Stomach smooth muscle (tissue), 2 donors: ENCODE measurements around the gene C2orf81.

Experiments
- H3K27ac ChIP-seq: one replicate; pipeline ENCODE4 v1.7.0; 2013; ENCODE audit warnings: mild to moderate bottlenecking, low read length, inconsistent platforms
- H3K27me3 ChIP-seq, 2 donors: one replicate each; pipeline ENCODE4 v1.7.0; 2013; ENCODE audit warnings: low read length in 2 of 2; ENCODE audit not compliant: insufficient read depth in 2 of 2, control insufficient read depth in 1 of 2
- H3K36me3 ChIP-seq, 2 donors: one replicate each; pipeline ENCODE4 v1.7.0; 2013; ENCODE audit warnings: low read length in 2 of 2; ENCODE audit not compliant: control insufficient read depth in 2 of 2, insufficient read depth in 2 of 2
- H3K4me1 ChIP-seq: one replicate; pipeline ENCODE4 v1.7.0; 2013; ENCODE audit warnings: low read length; ENCODE audit not compliant: control insufficient read depth, insufficient read depth
- H3K4me3 ChIP-seq, 2 donors: one replicate each; pipeline ENCODE4 v1.7.0; 2013; ENCODE audit warnings: low read length in 2 of 2
- H3K9ac ChIP-seq, 2 donors: one replicate each; pipeline ENCODE4 v1.7.0; 2013; ENCODE audit warnings: low read length in 2 of 2, mild to moderate bottlenecking in 1 of 2
- H3K9me3 ChIP-seq, 2 donors: one replicate each; pipeline ENCODE4 v1.7.0; 2013; ENCODE audit warnings: low read length in 2 of 2; ENCODE audit not compliant: control insufficient read depth in 2 of 2
- donor health status: healthy.
- donor health status: Pancreatic carcinoma.

Gene C2orf81

DNA sequence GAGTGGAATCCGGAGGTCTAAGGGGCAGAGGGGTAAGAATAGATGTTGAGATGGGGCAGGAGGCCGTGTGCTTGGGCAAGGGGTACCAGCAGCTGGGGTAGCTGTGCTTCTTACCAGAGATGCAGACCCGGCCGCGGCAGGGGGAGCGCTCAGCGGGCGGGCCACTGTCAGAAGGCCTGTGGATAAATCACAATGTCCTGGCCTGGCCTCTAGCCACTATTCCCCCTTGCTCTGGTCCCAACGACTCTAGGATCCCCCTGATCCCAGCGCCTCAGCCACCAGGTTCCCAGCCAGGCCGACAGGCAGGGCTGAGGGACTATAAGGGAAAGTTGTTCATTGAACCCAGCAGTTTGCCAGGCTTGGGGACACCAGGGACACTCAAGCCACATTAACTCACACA is 9.1 kb upstream of the C2orf81 start:
- H3K36me3 ChIP-seq, result peaks cover 27 to 42% of the 10 kb centered on the region in 2 donors
- no peak overlapping the region for H3K27ac ChIP-seq
- no peaks in the 10 kb centered on the region for H3K27me3 ChIP-seq
- H3K4me3 ChIP-seq, result no peak overlapping the region
- no peaks in the 10 kb centered on the region for H3K9me3 ChIP-seq
- H3K9ac ChIP-seq, result no peak overlapping the region
- no peaks in the 10 kb centered on the region for H3K4me1 ChIP-seq

DNA sequence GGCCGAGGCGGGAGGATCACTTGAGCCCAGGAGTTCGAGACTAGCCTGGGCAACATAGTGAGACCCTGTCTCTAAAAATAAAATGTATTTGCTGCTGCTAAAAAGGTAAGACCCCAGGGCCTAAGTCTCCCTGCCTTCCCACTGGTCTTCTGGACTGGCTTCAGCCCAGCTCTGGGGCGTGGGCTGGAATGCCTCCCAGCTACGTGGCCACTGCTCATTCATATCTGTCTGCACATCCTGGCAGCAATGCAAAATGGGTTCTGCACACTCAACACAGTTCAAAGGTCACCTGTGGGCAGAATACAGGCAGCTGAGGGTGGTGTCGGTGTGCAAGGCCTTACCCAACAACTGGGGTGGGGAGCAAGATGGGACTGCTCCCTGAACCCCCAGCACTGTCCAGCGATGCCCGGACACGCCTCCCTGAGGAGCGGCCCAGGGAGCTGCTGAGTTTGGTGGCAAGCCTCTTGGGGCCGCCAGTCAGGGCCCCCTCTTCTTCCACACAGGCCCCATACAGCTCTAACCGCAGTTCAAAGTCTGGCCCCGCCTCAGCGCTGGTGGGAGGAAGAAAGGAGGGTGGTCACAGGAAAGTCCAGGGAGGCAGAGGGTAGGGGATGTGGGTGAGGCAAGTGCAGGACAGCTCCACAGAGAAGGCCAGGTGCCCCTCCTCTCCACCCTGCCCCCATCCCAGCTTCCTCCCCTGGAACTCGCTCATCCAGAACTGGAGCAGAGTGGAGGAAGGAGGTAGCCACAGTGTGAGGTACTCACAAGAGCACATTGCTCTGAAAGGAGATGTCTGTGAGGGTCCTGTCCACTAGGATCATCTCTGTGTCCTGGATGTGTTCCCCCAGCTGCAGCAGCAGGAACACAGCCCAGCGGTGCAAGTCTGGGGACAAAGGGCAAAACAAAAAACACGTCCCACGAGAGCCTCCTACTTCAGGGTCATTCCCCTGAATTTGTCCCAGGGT is 8.3 kb upstream of the C2orf81 start:
- peaks cover 27 to 45% of the 10 kb centered on the region in 2 donors for H3K36me3 ChIP-seq
- no peak overlapping the region for H3K9ac ChIP-seq
- no peaks in the 10 kb centered on the region for H3K9me3 ChIP-seq
- H3K27ac ChIP-seq, result no peak overlapping the region
- H3K27me3 ChIP-seq, result no peaks in the 10 kb centered on the region
- no peaks in the 10 kb centered on the region for H3K4me1 ChIP-seq
- H3K4me3 ChIP-seq, result no peak overlapping the region

DNA sequence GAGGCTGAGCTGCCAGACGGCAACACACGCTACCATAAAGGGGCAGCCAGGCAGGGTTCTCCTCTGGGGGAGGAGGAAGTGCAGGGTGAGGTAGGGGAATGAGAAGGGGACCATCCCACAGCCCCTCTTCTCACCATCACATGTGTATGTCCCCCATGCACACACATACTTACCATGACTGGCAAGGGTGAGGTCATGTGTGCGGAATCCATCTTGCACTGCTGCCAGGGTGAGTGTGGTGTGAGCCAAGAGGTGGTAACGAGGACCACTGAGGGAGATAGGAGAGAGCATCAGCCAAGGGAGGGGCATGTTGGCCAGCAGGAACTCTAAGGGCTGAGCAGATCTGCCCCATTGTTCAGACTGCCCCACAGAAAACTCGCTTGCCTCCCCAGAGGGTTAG is 7.3 kb upstream of the C2orf81 start:
- no peaks in the 10 kb centered on the region for H3K9me3 ChIP-seq
- H3K4me3 ChIP-seq, result no peak overlapping the region
- H3K9ac ChIP-seq, result no peak overlapping the region
- no peak overlapping the region for H3K27ac ChIP-seq
- no peaks in the 10 kb centered on the region for H3K4me1 ChIP-seq
- no peaks in the 10 kb centered on the region for H3K27me3 ChIP-seq
- H3K36me3 ChIP-seq, result peaks cover 27 to 45% of the 10 kb centered on the region in 2 donors

DNA sequence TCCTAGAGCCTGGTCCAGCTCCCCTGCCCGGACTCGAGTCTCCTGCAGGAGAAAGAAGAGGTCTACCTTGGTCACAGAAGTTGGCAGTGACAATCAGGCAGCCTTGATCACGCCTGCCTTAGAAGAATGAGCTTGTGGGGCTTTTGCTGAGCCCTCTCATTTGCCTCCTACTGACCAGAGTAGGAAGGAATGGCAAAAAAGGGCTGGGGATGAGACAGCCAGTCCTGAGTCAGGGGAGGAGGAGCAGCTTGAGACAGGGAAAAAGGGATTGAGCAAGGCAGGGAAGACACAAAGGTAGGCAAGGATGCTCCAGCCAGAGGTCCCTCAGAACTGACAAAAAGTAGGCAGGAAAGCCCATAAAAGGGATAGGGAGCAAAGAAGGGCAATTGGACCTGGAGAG is 6.1 kb upstream of the C2orf81 start:
- H3K27me3 ChIP-seq, result no peaks in the 10 kb centered on the region
- H3K36me3 ChIP-seq, result peaks cover 27 to 45% of the 10 kb centered on the region in 2 donors
- no peak overlapping the region for H3K4me3 ChIP-seq
- no peaks in the 10 kb centered on the region for H3K9me3 ChIP-seq
- H3K27ac ChIP-seq, result no peak overlapping the region
- no peak overlapping the region for H3K9ac ChIP-seq
- no peaks in the 10 kb centered on the region for H3K4me1 ChIP-seq

DNA sequence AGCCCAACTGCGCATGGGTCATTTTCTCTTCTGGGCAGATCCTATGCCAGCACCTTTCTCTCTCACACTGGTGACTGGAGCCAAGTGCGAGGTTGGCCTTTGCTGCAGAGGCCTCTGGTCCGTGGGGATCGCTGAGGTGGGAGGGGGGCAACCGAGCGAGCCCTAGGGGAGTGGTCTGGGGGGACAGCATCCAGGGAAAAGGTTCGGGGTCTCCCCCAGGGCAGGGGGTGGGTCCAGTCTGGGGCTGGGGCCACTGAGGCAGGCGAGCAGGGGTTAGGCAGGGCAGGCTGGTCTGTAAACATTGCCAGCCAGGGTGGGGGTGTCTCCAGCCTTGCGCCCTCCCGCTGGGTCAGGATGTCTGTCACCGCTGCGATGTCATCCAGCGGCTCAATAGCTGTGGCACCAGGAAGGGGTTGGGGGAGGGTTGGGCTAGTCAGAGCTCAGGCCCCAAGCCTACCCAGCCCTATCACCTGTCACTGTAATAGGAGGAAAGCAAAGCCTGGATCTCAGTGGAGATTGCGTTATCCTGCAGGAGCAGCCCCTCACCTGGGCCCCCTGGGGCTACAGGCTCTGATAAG is 4.9 kb upstream of the C2orf81 start:
- H3K9ac ChIP-seq, result no peak overlapping the region
- H3K9me3 ChIP-seq, result no peaks in the 10 kb centered on the region
- no peak overlapping the region for H3K27ac ChIP-seq
- H3K4me3 ChIP-seq, result no peak overlapping the region
- H3K36me3 ChIP-seq, result peaks cover 27 to 35% of the 10 kb centered on the region in 2 donors
- no peaks in the 10 kb centered on the region for H3K27me3 ChIP-seq
- H3K4me1 ChIP-seq, result peaks cover 9% of the 10 kb centered on the region

DNA sequence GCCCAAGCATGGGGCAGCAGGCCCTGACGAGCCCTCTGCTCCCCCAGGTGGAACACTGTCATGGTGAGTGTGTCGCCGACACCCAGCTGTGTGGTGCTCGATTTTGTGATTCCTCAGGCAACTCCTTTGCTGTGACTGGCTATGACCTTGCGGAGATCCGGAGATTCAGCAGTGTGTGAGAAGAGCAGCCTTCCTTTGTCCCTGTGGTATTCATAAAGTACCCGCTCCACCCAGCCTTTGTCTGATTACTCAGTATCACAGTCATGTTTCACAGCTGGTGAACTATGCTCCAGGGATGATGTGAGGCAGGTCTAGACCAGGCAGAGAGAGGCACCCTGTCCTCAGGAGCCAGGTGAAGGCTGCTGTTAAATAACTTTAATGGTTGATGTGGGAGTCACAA is 4.1 kb upstream of the C2orf81 start:
- Histone ChIP-seq H3K27me3 (no peaks in the 10 kb centered on the region), H3K27ac (no peak overlapping the region), H3K9me3 (no peaks in the 10 kb centered on the region), H3K4me3 (no peak overlapping the region), H3K36me3 (peaks cover 26 to 35% of the 10 kb centered on the region in 2 donors), H3K4me1 (peaks cover 12% of the 10 kb centered on the region), H3K9ac (no peak overlapping the region)

DNA sequence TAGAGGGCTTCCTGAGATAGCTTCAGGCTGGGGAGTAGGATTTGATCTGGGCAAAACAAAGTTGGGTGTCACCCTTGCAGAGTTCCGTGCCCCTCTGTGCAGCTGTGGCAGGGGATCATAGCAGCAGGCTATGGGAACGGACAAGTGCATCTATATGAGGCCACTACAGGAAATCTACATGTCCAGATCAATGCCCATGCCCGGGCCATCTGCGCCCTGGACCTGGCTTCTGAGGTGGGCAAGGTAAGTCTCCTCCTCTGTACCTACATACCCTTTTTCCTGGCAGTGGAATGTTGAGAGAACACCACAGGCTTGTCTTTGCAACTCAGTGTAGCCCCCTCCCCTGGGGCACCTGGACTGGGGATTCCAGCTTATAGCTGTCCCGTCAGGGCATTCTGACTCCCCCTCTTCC is 3.6 kb upstream of the C2orf81 start:
- Histone ChIP-seq H3K27me3 (no peaks in the 10 kb centered on the region), H3K9ac (no peak overlapping the region), H3K27ac (no peak overlapping the region), H3K9me3 (no peaks in the 10 kb centered on the region), H3K4me3 (no peak overlapping the region), H3K4me1 (peaks cover 12% of the 10 kb centered on the region), H3K36me3 (peaks cover 21 to 32% of the 10 kb centered on the region in 2 donors)

DNA sequence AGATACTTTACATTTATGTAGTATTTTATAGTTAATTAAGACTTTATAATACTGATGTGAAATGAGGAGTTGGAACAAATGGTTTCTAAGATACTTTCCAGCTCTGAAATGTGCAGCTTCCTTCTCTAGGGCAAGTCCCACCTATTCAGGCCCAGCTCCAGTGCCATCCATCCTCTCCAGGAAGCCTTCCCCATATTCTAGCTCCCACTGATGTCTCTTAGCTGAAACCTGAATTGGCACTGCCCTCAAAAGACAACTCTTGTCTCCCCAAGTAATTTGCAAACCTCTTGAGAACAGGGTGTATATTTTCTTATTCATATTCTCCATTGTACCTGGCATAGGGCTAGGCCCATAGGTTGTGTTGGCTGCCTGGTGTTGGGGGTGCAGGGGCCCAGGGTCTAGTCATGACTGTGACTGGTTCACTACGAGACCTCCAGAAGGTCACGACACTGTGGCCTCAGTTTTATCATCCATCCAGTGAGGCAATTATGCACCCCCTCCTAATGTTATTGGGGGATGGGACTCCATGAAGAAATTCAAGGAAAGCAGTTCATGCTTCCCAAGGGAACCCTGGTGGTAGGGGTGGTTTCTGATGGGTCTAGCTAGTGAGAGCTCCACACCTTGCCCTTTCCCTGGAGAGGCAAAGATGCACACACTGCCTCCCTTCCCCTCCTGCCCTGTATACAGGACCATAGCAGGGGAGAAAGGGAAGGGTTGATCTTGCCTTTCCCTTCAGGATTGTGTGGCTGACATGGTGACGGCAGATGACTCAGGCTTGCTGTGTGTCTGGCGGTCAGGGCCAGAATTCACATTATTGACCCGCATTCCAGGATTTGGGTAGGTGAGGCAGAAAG is 2.9 kb upstream of the C2orf81 start:
- Histone ChIP-seq H3K9me3 (no peaks in the 10 kb centered on the region), H3K4me3 (no peak overlapping the region), H3K27me3 (no peaks in the 10 kb centered on the region), H3K36me3 (peaks cover 16 to 27% of the 10 kb centered on the region in 2 donors), H3K4me1 (peaks cover 12% of the 10 kb centered on the region), H3K27ac (no peak overlapping the region), H3K9ac (no peak overlapping the region)

DNA sequence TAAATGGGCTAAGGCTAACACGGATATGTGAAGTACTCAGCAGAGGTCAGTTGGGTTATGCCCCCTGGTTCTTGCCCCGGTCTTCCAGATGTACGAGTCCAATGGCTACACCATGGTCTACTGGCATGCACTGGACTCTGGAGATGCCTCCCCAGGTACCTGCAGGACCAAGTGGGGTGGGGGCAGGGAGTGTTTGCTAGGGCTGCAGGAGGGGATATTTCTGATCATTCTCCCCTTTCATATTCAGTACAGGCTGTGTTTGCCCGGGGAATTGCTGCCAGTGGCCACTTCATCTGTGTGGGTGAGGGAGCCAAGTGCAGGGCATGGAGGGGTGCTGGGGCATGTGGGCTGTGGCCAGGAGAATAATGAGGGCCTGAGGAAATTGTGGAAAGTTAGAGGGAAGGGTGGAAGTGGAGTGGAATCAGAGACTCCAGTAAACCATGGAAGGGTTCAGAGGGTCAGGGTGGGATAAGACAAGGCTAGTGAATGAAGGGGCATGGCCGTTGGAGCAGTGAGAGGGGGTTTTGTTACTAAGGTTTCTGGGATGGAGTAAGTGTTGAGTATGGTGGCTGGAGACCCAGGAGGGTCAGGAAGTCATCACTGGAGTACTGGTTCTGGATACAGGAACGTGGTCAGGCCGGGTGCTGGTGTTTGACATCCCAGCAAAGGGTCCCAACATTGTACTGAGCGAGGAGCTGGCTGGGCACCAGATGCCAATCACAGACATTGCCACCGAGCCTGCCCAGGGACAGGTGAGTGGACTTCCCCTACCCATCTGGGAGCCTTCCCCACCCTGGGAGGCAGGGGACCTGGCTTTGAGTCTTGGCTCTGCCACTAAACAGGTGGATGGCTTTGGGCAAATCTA is 2.0 kb upstream of the C2orf81 start:
- H3K9me3 ChIP-seq, result no peaks in the 10 kb centered on the region
- peaks cover 13% of the 10 kb centered on the region for H3K4me1 ChIP-seq
- H3K9ac ChIP-seq, result no peak overlapping the region
- no peak overlapping the region for H3K27ac ChIP-seq
- no peak overlapping the region for H3K4me3 ChIP-seq
- H3K36me3 ChIP-seq, result peaks cover 12 to 19% of the 10 kb centered on the region in 2 donors
- H3K27me3 ChIP-seq, result no peaks in the 10 kb centered on the region
